ENCODE measurements around the gene NRGN.

The NRGN gene

DNA sequence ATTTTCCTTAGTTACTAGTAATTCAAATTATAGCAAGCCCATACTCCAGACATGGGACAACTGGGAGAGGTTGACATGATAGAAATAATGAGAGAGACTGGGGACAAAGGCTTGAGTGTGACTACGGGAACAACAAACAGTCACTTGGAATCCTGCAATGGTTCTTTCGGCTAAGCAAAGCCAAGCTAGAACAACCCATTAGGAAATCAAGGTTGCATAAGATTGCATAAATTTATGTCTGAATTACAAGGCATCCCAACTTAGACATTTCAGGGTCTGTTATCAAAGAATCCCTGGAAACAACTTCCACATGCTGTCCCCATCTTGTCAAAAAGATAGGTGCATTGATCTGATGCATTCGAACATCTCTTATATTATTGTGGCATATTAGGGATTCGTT, 10.2 kb upstream of the NRGN start:
- WGBS (ENCODE audit: extremely low coverage, insufficient coverage, insufficient read length) = no CpG with 5 or more reads among the region's 4 CpGs
- no peak overlapping the region for H2BK120ac ChIP-seq (ENCODE audit: insufficient read depth, low read length, poor library complexity)
- H3K9me3 ChIP-seq (ENCODE audit: insufficient read depth, low read depth, low read length) = no peaks in the 10 kb centered on the region
- H3K23ac ChIP-seq (ENCODE audit: low read length) = no peak overlapping the region
- H3K4me2 ChIP-seq (ENCODE audit: low read length) = no peak overlapping the region
- H3K18ac ChIP-seq (ENCODE audit: low read length) = no peak overlapping the region
- no peak overlapping the region for H3K4me3 ChIP-seq (ENCODE audit: low read depth, low read length)
- no peak overlapping the region for H4K12ac ChIP-seq (ENCODE audit: low read depth, low read length)
- H3K4me1 ChIP-seq (ENCODE audit: control insufficient read depth in 1 of 2, insufficient read depth in 2 of 2, low read length in 2 of 2) = no peaks in the 10 kb centered on the region
- no peak overlapping the region for H3K27ac ChIP-seq (ENCODE audit: low read depth, low read length)
- no peaks in the 10 kb centered on the region for H3K27me3 ChIP-seq (ENCODE audit: insufficient read depth, low read length)
- no peak overlapping the region for H2AFZ ChIP-seq (ENCODE audit: insufficient read depth, low read length, poor library complexity)
- H2BK12ac ChIP-seq (ENCODE audit: low read length) = no peak overlapping the region
- H3K79me1 ChIP-seq (ENCODE audit: low read length) = no peaks in the 10 kb centered on the region
- H2BK5ac ChIP-seq (ENCODE audit: low read depth, low read length, poor library complexity) = no peak overlapping the region
- no peak overlapping the region for H3K4ac ChIP-seq (ENCODE audit: low read depth, low read length)
- no peak overlapping the region for H3K14ac ChIP-seq (ENCODE audit: low read length)
- no peak overlapping the region for H3K9ac ChIP-seq (ENCODE audit: low read length)
- no peak for DNase-seq
- no peak overlapping the region for H4K8ac ChIP-seq (ENCODE audit: low read depth, low read length)
- H3K79me2 ChIP-seq (ENCODE audit: control insufficient read depth, insufficient read depth, low read length, poor library complexity) = no peaks in the 10 kb centered on the region
- no peaks in the 10 kb centered on the region for H3K36me3 ChIP-seq (ENCODE audit: control insufficient read depth in 1 of 2, insufficient read depth in 2 of 2, low read length in 2 of 2)
- H4K91ac ChIP-seq (ENCODE audit: low read depth, low read length) = no peak overlapping the region
- no peak overlapping the region for H2AK5ac ChIP-seq (ENCODE audit: low read length)

DNA sequence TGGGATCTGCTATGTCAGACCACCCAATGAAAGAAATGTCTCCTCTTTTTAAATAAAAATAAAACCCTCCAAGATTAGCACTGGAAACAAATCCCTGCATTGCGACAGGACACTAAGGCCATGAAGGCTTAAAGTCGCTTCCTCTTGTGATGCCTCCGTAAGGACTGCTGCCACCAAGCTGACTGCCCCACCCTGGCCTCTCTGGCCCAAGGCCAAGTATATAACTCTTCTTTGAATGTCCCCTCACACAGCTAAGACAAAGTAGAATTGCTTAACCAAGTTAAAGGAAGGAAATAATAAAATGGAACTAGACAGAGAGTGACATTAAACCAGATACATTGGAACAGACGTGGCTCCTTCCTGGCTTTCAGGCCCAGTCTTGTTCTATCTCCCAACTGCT, 7.5 kb upstream of the NRGN start:
- Histone ChIP-seq H3K4ac (ENCODE audit: low read depth, low read length) (no peak overlapping the region), H3K4me3 (ENCODE audit: low read depth, low read length) (no peak overlapping the region), H2AK5ac (ENCODE audit: low read length) (no peak overlapping the region), H3K18ac (ENCODE audit: low read length) (no peak overlapping the region), H2BK120ac (ENCODE audit: insufficient read depth, low read length, poor library complexity) (no peak overlapping the region), H3K9me3 (ENCODE audit: insufficient read depth, low read depth, low read length) (no peaks in the 10 kb centered on the region), H3K27ac (ENCODE audit: low read depth, low read length) (no peak overlapping the region), H2BK12ac (ENCODE audit: low read length) (no peak overlapping the region), H4K8ac (ENCODE audit: low read depth, low read length) (no peak overlapping the region), H3K23ac (ENCODE audit: low read length) (no peak overlapping the region), H3K27me3 (ENCODE audit: insufficient read depth, low read length) (peaks cover 3% of the 10 kb centered on the region), H3K9ac (ENCODE audit: low read length) (no peak overlapping the region), H3K79me1 (ENCODE audit: low read length) (no peaks in the 10 kb centered on the region), H3K4me2 (ENCODE audit: low read length) (no peak overlapping the region), H3K4me1 (ENCODE audit: control insufficient read depth in 1 of 2, insufficient read depth in 2 of 2, low read length in 2 of 2) (no peaks in the 10 kb centered on the region), H3K36me3 (ENCODE audit: control insufficient read depth in 1 of 2, insufficient read depth in 2 of 2, low read length in 2 of 2) (no peaks in the 10 kb centered on the region), H4K12ac (ENCODE audit: low read depth, low read length) (no peak overlapping the region), H2BK5ac (ENCODE audit: low read depth, low read length, poor library complexity) (no peak overlapping the region), H3K79me2 (ENCODE audit: control insufficient read depth, insufficient read depth, low read length, poor library complexity) (no peaks in the 10 kb centered on the region), H4K91ac (ENCODE audit: low read depth, low read length) (no peak overlapping the region), H2AFZ (ENCODE audit: insufficient read depth, low read length, poor library complexity) (no peak overlapping the region), H3K14ac (ENCODE audit: low read length) (no peak overlapping the region)
- no CpG with 5 or more reads among the region's 4 CpGs for WGBS (ENCODE audit: extremely low coverage, insufficient coverage, insufficient read length)
- no peak for DNase-seq

DNA sequence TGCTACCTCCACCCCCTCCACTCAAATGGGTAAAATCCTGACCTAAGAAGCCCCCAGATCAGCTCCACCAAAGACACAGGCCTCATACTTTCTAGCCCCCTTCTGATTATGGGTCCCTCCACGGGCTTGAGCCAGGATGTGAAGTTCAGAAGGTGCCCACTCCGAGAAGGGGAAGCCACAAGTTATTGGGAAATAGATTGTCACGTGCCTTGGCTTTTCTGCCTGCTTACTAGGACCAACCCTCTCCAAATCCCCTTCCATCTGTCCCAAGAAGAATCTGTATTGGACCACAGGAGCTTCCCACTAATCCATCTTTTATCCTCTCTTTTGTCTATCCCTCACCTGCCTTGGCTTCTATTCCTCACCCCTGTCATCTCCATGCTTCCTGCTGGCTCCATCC, 3.0 kb upstream of the NRGN start:
- Histone ChIP-seq H3K9ac (ENCODE audit: low read length) (no peak overlapping the region), H3K23ac (ENCODE audit: low read length) (no peak overlapping the region), H2BK120ac (ENCODE audit: insufficient read depth, low read length, poor library complexity) (no peak overlapping the region), H3K18ac (ENCODE audit: low read length) (no peak overlapping the region), H3K4ac (ENCODE audit: low read depth, low read length) (no peak overlapping the region), H2BK12ac (ENCODE audit: low read length) (no peak overlapping the region), H4K8ac (ENCODE audit: low read depth, low read length) (no peak overlapping the region), H3K79me1 (ENCODE audit: low read length) (no peaks in the 10 kb centered on the region), H3K4me1 (ENCODE audit: control insufficient read depth in 1 of 2, insufficient read depth in 2 of 2, low read length in 2 of 2) (peaks cover 8 to 9% of the 10 kb centered on the region in 2 experiments), H3K36me3 (ENCODE audit: control insufficient read depth in 1 of 2, insufficient read depth in 2 of 2, low read length in 2 of 2) (no peaks in the 10 kb centered on the region), H2AFZ (ENCODE audit: insufficient read depth, low read length, poor library complexity) (no peak overlapping the region), H4K12ac (ENCODE audit: low read depth, low read length) (no peak overlapping the region), H2BK5ac (ENCODE audit: low read depth, low read length, poor library complexity) (no peak overlapping the region), H3K9me3 (ENCODE audit: insufficient read depth, low read depth, low read length) (peaks cover 5% of the 10 kb centered on the region), H3K79me2 (ENCODE audit: control insufficient read depth, insufficient read depth, low read length, poor library complexity) (no peaks in the 10 kb centered on the region), H3K4me3 (ENCODE audit: low read depth, low read length) (no peak overlapping the region), H4K91ac (ENCODE audit: low read depth, low read length) (no peak overlapping the region), H3K27ac (ENCODE audit: low read depth, low read length) (no peak overlapping the region), H3K4me2 (ENCODE audit: low read length) (no peak overlapping the region), H3K14ac (ENCODE audit: low read length) (no peak overlapping the region), H2AK5ac (ENCODE audit: low read length) (no peak overlapping the region), H3K27me3 (ENCODE audit: insufficient read depth, low read length) (peaks cover 40% of the 10 kb centered on the region)
- WGBS (ENCODE audit: extremely low coverage, insufficient coverage, insufficient read length) = no CpG with 5 or more reads among the region's 3 CpGs
- no peak for DNase-seq

DNA sequence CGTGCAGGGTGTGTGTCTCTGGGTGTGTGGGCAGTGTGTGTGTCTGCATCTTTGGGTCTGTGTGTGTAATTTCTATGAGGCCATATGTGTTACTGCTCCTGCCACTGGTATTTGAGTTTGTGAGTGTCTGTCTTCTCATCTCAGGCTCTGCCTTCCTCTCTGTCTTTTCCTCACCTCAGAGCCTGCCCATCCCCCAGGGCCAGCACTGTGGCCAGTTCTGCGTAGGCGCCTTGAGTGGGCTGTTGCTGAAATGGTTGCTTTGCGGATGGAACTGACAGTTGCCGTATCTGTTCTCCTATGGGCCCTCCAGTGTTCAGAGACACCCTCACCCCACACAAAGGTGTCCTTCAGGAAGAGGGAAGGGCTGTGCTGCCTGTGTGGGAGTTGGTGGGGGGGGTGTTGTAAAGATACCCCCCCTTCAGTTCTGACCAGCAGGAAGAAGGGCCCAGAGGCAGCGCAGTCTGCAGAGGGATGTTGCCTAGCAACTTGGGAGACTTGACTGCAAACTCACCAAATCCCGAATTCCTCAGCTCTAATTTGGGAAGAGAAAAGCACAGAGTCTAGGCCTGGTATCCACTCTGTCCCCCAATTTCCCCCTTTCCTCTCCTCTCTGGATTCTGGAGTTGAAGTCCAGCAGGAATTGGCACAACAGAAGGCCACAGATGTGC, 2.0 kb upstream of the NRGN start:
- Histone ChIP-seq H3K23ac (ENCODE audit: low read length) (no peak overlapping the region), H4K8ac (ENCODE audit: low read depth, low read length) (no peak overlapping the region), H4K12ac (ENCODE audit: low read depth, low read length) (no peak overlapping the region), H3K4me2 (ENCODE audit: low read length) (no peak overlapping the region), H3K9me3 (ENCODE audit: insufficient read depth, low read depth, low read length) (peaks cover 8% of the 10 kb centered on the region), H2BK12ac (ENCODE audit: low read length) (no peak overlapping the region), H3K14ac (ENCODE audit: low read length) (no peak overlapping the region), H2AK5ac (ENCODE audit: low read length) (no peak overlapping the region), H2BK120ac (ENCODE audit: insufficient read depth, low read length, poor library complexity) (no peak overlapping the region), H3K79me2 (ENCODE audit: control insufficient read depth, insufficient read depth, low read length, poor library complexity) (no peaks in the 10 kb centered on the region), H3K27me3 (ENCODE audit: insufficient read depth, low read length) (peaks cover 49% of the 10 kb centered on the region), H3K4me1 (ENCODE audit: control insufficient read depth in 1 of 2, insufficient read depth in 2 of 2, low read length in 2 of 2) (peaks cover 8 to 9% of the 10 kb centered on the region in 2 experiments), H3K18ac (ENCODE audit: low read length) (no peak overlapping the region), H3K27ac (ENCODE audit: low read depth, low read length) (no peak overlapping the region), H3K79me1 (ENCODE audit: low read length) (no peaks in the 10 kb centered on the region), H3K36me3 (ENCODE audit: control insufficient read depth in 1 of 2, insufficient read depth in 2 of 2, low read length in 2 of 2) (no peaks in the 10 kb centered on the region), H2AFZ (ENCODE audit: insufficient read depth, low read length, poor library complexity) (no peak overlapping the region), H3K4me3 (ENCODE audit: low read depth, low read length) (no peak overlapping the region), H4K91ac (ENCODE audit: low read depth, low read length) (no peak overlapping the region), H3K4ac (ENCODE audit: low read depth, low read length) (no peak overlapping the region), H2BK5ac (ENCODE audit: low read depth, low read length, poor library complexity) (no peak overlapping the region), H3K9ac (ENCODE audit: low read length) (no peak overlapping the region)
- DNase-seq = no peak
- no CpG with 5 or more reads among the region's 7 CpGs for WGBS (ENCODE audit: extremely low coverage, insufficient coverage, insufficient read length)

Data from trophoblast cell (in vitro differentiated cells and primary cell).